ENCODE results near the gene CHAD.

GRCh38 chr17:50458270-50458669 lies 10.4 kb downstream of the CHAD start:
- TF ChIP-seq CTCF (conservative IDR thresholded peaks at IDR 0.05 in 1 of 2, IDR thresholded peaks at IDR 0.05 in 1 of 2; ENCODE audit: extremely low read depth in 1 of 2, insufficient read depth in 1 of 2, low read depth in 1 of 2, low read length in 2 of 2): no peak
- no peak for TF ChIP-seq EZH2 (IDR thresholded peaks at IDR 0.05; ENCODE audit: borderline replicate concordance, low read length)
